HEK293 (cell line): ENCODE data around the gene PTP4A1.

Experiments used
- CTCF ChIA-PET: fragments of 350-600 bp; formaldehyde crosslinking; extraction: SDS; loops from one replicate; lab custom pipeline; 2021; ENCODE audit warnings: antibody characterized with exemption; lab: Yijun Ruan, JAX
- POLR2A ChIA-PET: fragments of 300-600 bp; formaldehyde crosslinking; extraction: SDS; loops from one replicate; lab custom pipeline; 2020; ENCODE audit warnings: antibody characterized with exemption, inconsistent platforms; lab: Yijun Ruan, JAX
- H3K27ac ChIP-seq: fragments of 200-500 bp; sonication (Bioruptor generic); 2 replicates; pipeline ENCODE4 v1.5.1; 2014; ENCODE audit warnings: low read depth, low read length, control low read depth, inconsistent platforms; ENCODE audit errors: extremely low read depth
- H3K36me3 ChIP-seq, 2 experiments: fragments of 200-500 bp in 1 of 2; sonication (Bioruptor generic) in 1 of 2; 1 replicate in 1 of 2; 2 replicates in 1 of 2; pipeline ENCODE4 v1.5.1; 2014 to 2017; ENCODE audit warnings: inconsistent platforms in 2 of 2, low read length in 2 of 2; ENCODE audit not compliant: control insufficient read depth in 2 of 2, insufficient read depth in 1 of 2
- H3K4me1 ChIP-seq: fragments of 200-500 bp; sonication (Bioruptor generic); 2 replicates; pipeline ENCODE4 v1.5.1; 2014; ENCODE audit warnings: mild to moderate bottlenecking, low read length, inconsistent platforms; ENCODE audit not compliant: control insufficient read depth, insufficient read depth
- H3K4me3 ChIP-seq: 2 replicates; pipeline ENCODE4 v1.5.1; 2011; ENCODE audit warnings: low read depth, mild to moderate bottlenecking, control low read depth, low read length, moderate library complexity
- H3K9me3 ChIP-seq: fragments of 200-500 bp; sonication (Bioruptor generic); 2 replicates; pipeline ENCODE4 v1.5.1; 2014; ENCODE audit warnings: low read depth, low read length, inconsistent platforms; ENCODE audit not compliant: control insufficient read depth, insufficient read depth
- BCL6B ChIP-seq: fragments of 450-650 bp; formaldehyde crosslinking; IDR thresholded peaks from 2 replicates; pipeline ENCODE4 v1.5.1; 2017; ENCODE audit warnings: missing biosample characterization, missing genetic modification characterization
- HOXD13 ChIP-seq: sonication (generic); formaldehyde crosslinking; IDR thresholded peaks from 2 replicates; pipeline ENCODE4 v1.8.0; 2022; ENCODE audit warnings: missing genetic modification reagents, borderline replicate concordance
- PATZ1 ChIP-seq: fragments of 450-650 bp; formaldehyde crosslinking; IDR thresholded peaks from 2 replicates; pipeline ENCODE4 v1.5.1; 2016; ENCODE audit warnings: missing biosample characterization, missing genetic modification characterization
- TSHZ1 ChIP-seq: fragments of 450-650 bp; formaldehyde crosslinking; IDR thresholded peaks from 2 replicates; pipeline ENCODE4 v1.5.1; 2016; ENCODE audit warnings: missing biosample characterization, missing genetic modification characterization, borderline replicate concordance
- WT1 ChIP-seq: fragments of 450-650 bp; formaldehyde crosslinking; IDR thresholded peaks from 2 replicates; pipeline ENCODE4 v1.5.1; 2016; ENCODE audit warnings: missing biosample characterization, missing genetic modification characterization
- YY1 ChIP-seq: fragments of 450-650 bp; formaldehyde crosslinking; IDR thresholded peaks from 2 replicates; pipeline ENCODE4 v1.5.1; 2018; ENCODE audit warnings: missing biosample characterization, missing genetic modification characterization
- ZBTB7A ChIP-seq: fragments of 450-650 bp; formaldehyde crosslinking; IDR thresholded peaks from 2 replicates; pipeline ENCODE4 v1.5.1; 2016; ENCODE audit warnings: low read depth, missing biosample characterization, missing genetic modification characterization
- ZNF157 ChIP-seq: fragments of 450-650 bp; formaldehyde crosslinking; IDR thresholded peaks from 2 replicates; pipeline ENCODE4 v1.5.1; 2016; ENCODE audit warnings: missing biosample characterization, missing genetic modification characterization
- ZNF184 ChIP-seq: fragments of 450-650 bp; IDR thresholded peaks from 2 replicates; pipeline ENCODE4 v1.5.1; 2018; ENCODE audit warnings: missing biosample characterization, mild to moderate bottlenecking, missing genetic modification characterization
- ZNF324 ChIP-seq: fragments of 450-650 bp; formaldehyde crosslinking; IDR thresholded peaks from 2 replicates; pipeline ENCODE4 v1.5.1; 2016; ENCODE audit warnings: missing biosample characterization, missing genetic modification characterization
- ZNF366 ChIP-seq: fragments of 450-650 bp; formaldehyde crosslinking; conservative IDR thresholded peaks from 2 replicates; pipeline ENCODE4 v1.5.1; 2016; ENCODE audit warnings: missing biosample characterization, missing genetic modification characterization
- ZNF518A ChIP-seq: fragments of 450-650 bp; formaldehyde crosslinking; conservative IDR thresholded peaks from 2 replicates; pipeline ENCODE4 v1.5.1; 2016; ENCODE audit warnings: low read depth, missing biosample characterization, missing genetic modification characterization
- ZNF521 ChIP-seq: fragments of 450-650 bp; formaldehyde crosslinking; IDR thresholded peaks from 2 replicates; pipeline ENCODE4 v1.5.1; 2017; ENCODE audit warnings: missing biosample characterization, mild to moderate bottlenecking, missing genetic modification characterization
- ZNF548 ChIP-seq: fragments of 450-650 bp; formaldehyde crosslinking; IDR thresholded peaks from 2 replicates; pipeline ENCODE4 v1.5.1; 2016; ENCODE audit warnings: missing biosample characterization, missing genetic modification characterization
- ZNF560 ChIP-seq: fragments of 450-650 bp; formaldehyde crosslinking; IDR thresholded peaks from 2 replicates; pipeline ENCODE4 v1.5.1; 2017; ENCODE audit warnings: missing biosample characterization, missing genetic modification characterization, borderline replicate concordance
- ZNF580 ChIP-seq: fragments of 450-650 bp; formaldehyde crosslinking; IDR thresholded peaks from 2 replicates; pipeline ENCODE4 v1.5.1; 2016; ENCODE audit warnings: missing biosample characterization, missing genetic modification characterization

Gene PTP4A1

GRCh38 chr6:63592886-63593285, 20.6 kb downstream of the PTP4A1 start:
- TF ChIP-seq ZNF324 (tag by site-specific recombination), result no peak
- no peak for TF ChIP-seq ZBTB7A
- no peak for TF ChIP-seq WT1
- TF ChIP-seq ZNF366 (tag by site-specific recombination), result no peak
- no peak for TF ChIP-seq ZNF157
- TF ChIP-seq BCL6B (tag by site-specific recombination), result no peak
- TF ChIP-seq PATZ1, result no peak
- TF ChIP-seq ZNF518A (tag by site-specific recombination), result no peak
- no peak for TF ChIP-seq TSHZ1 (tag by site-specific recombination)
- TF ChIP-seq ZNF521 (tag by site-specific recombination), result no peak
- TF ChIP-seq ZNF580 (tag by site-specific recombination), result no peak
- TF ChIP-seq ZNF560 (tag by site-specific recombination), result no peak
- no peak for TF ChIP-seq ZNF548 (tag by site-specific recombination)
- no peak for TF ChIP-seq HOXD13 (CRISPR knock-in tag)
- TF ChIP-seq YY1 (tag by site-specific recombination), result no peak
- TF ChIP-seq ZNF184 (tag by site-specific recombination), result no peak
- ChIA-PET POLR2A (interaction anchor here (1.4 kb wide), 1 partner anchor 19 kb away, joined by 4 read pairs; no protein-coding TSS in a partner anchor), CTCF (interaction anchor here (0.7 to 2.4 kb wide), 2 partner anchors 19 to 57 kb away, joined by 4 to 12 read pairs; no protein-coding TSS in a partner anchor)
- H3K4me3 ChIP-seq, result no peak overlapping the region
- H3K27ac ChIP-seq, result no peak overlapping the region
- no peaks in the 10 kb centered on the region for H3K36me3 ChIP-seq
- H3K4me1 ChIP-seq, result peaks cover 3% of the 10 kb centered on the region
- no peaks in the 10 kb centered on the region for H3K9me3 ChIP-seq
